K562 (cell line): Measurements from ENCODE around the gene DNAJC13. TPM values are rescaled to one million over a fixed set of nuclear protein-coding genes. Genes with fewer than 3 reads are reported as not detected.

Experiments
- ATAC-seq: fragments of 200-7000 bp; cut with Tn5 transposase; 3 replicates; pipeline ENCODE4 v1.9.1; 2020; ENCODE audit warnings: moderate library complexity
- BruUV-seq: library from RNA; stranded (reverse); fragments of 400-500 nt; replicated peaks from 2 replicates; lab custom pipeline; 2021; lab: Mats Ljungman, UMichigan
- CTCF ChIA-PET: fragments of 300-600 bp; formaldehyde crosslinking; extraction: SDS; loops from one replicate; lab custom pipeline; 2021; ENCODE audit warnings: low intra/inter-chr PET ratio; lab: Yijun Ruan, JAX
- POLR2A ChIA-PET: fragments of 300-600, 350-650 bp; sonication (Branson Sonifier 250); formaldehyde crosslinking; extraction: SDS; loops from one replicate; lab custom pipeline; 2021; ENCODE audit warnings: antibody characterized with exemption, inconsistent platforms; lab: Yijun Ruan, JAX
- DNase-seq, 4 experiments: peaks; one replicate each; pipeline versions ENCODE4 v3.0.0 to v3.0.0-alpha.2; 2011 to 2018; ENCODE audit warnings: low spot score in 3 of 4, mixed read lengths in 3 of 4; ENCODE audit errors: extremely low read depth in 1 of 4
- FAIRE-seq: peaks from 2 replicates; lab custom pipeline; 2011; peaks lifted over from hg19 to GRCh38; lab: Jason Lieb, UNC
- H2AFZ ChIP-seq: 2 replicates; pipeline ENCODE4 v1.6.0; 2011; ENCODE audit warnings: low read depth, low read length, control low read depth, inconsistent platforms
- H3K27ac ChIP-seq: fragments of 200-600 bp; 3 replicates; pipeline ENCODE4 v1.8.0; 2011; ENCODE audit warnings: low read depth, mild to moderate bottlenecking, control low read depth, inconsistent platforms, low read length, moderate library complexity, mixed read lengths; ENCODE audit errors: extremely low read depth
- H3K27me3 ChIP-seq, 2 experiments: fragments of 300-600 bp in 1 of 2; 2 replicates in 1 of 2; 3 replicates in 1 of 2; pipeline versions ENCODE4 v1.6.0 to v1.8.0; 2011; ENCODE audit warnings: inconsistent platforms in 2 of 2, low read length in 2 of 2, mild to moderate bottlenecking in 1 of 2, mixed read lengths in 1 of 2, moderate library complexity in 1 of 2; ENCODE audit not compliant: control insufficient read depth in 2 of 2, insufficient read depth in 2 of 2
- H3K36me3 ChIP-seq: fragments of 300-600 bp; 3 replicates; pipeline ENCODE4 v1.8.0; 2011; ENCODE audit warnings: mild to moderate bottlenecking, low read length, inconsistent platforms; ENCODE audit not compliant: control insufficient read depth, insufficient read depth
- H3K4me1 ChIP-seq, 2 experiments: fragments of 200-600 bp in 1 of 2; replicated peaks in 1 of 2; 2 replicates in 1 of 2; 3 replicates in 1 of 2; pipeline versions ENCODE4 v1.5.1 to v1.8.0; 2011; ENCODE audit warnings: inconsistent platforms in 2 of 2, low read length in 2 of 2, mild to moderate bottlenecking in 1 of 2, mixed read lengths in 1 of 2, moderate library complexity in 1 of 2; ENCODE audit not compliant: control insufficient read depth in 2 of 2, insufficient read depth in 2 of 2
- H3K4me2 ChIP-seq: 2 replicates; pipeline ENCODE4 v1.6.1; 2011; ENCODE audit warnings: low read length, control low read depth, inconsistent platforms, mixed read lengths; ENCODE audit not compliant: insufficient read depth
- H3K4me3 ChIP-seq: fragments of 200-600 bp; sonication (generic), shearing (Covaris generic); 2 replicates; pipeline ENCODE4 v1.5.1; 2016; ENCODE audit warnings: control low read depth, inconsistent platforms
- H3K79me2 ChIP-seq: fragments of 200-600 bp; 3 replicates; pipeline ENCODE4 v1.8.0; 2011; ENCODE audit warnings: low read length, inconsistent platforms; ENCODE audit not compliant: control insufficient read depth, insufficient read depth
- H3K9ac ChIP-seq, 2 experiments: 2 replicates each; pipeline versions ENCODE4 v1.6.0 to v1.6.1; 2011; ENCODE audit warnings: low read depth in 2 of 2, low read length in 2 of 2, control low read depth in 1 of 2, inconsistent platforms in 1 of 2, mild to moderate bottlenecking in 1 of 2, mixed read lengths in 1 of 2; ENCODE audit not compliant: insufficient read depth in 1 of 2
- H3K9me1 ChIP-seq: one replicate; pipeline ENCODE4 v1.6.0; 2011; ENCODE audit warnings: inconsistent platforms, mild to moderate bottlenecking, low read length, moderate library complexity; ENCODE audit not compliant: control insufficient read depth, insufficient read depth
- H3K9me3 ChIP-seq: replicated peaks from 2 replicates; pipeline ENCODE4 v1.5.1; 2011; ENCODE audit warnings: low read depth, low read length, inconsistent platforms; ENCODE audit not compliant: control insufficient read depth, insufficient read depth
- H4K20me1 ChIP-seq: replicated peaks from 2 replicates; pipeline ENCODE4 v1.6.1; 2011; ENCODE audit warnings: low read length, inconsistent platforms, mixed read lengths; ENCODE audit not compliant: control insufficient read depth, insufficient read depth
- FOXJ2 ChIP-seq: fragments of 200-800 bp; sonication (Bioruptor generic); IDR thresholded peaks from 2 replicates; pipeline ENCODE4 v1.6.1; 2016; ENCODE audit warnings: missing genetic modification characterization, missing compliant biosample characterization
- GTF2E2 ChIP-seq: fragments of 200-800 bp; sonication (Bioruptor generic); IDR thresholded peaks from 2 replicates; pipeline ENCODE4 v1.6.1; 2016; ENCODE audit warnings: missing genetic modification characterization, missing compliant biosample characterization
- HNRNPL ChIP-seq: fragments of 200-400 bp; formaldehyde crosslinking; IDR thresholded peaks from 2 replicates; pipeline ENCODE4 v1.6.1; 2017; ENCODE audit warnings: low read depth, mild to moderate bottlenecking, low read length
- MYC ChIP-seq, 2 experiments: fragments of 250-450 bp in 1 of 2; sonication (Bioruptor Pico) in 1 of 2; IDR thresholded peaks; 2 replicates each; pipeline versions ENCODE4 v1.5.1 to v1.6.1; 2012 to 2021; ENCODE audit warnings: low read depth in 2 of 2, borderline replicate concordance in 1 of 2, improper control_type of control experiment in 1 of 2, low read length in 1 of 2, mild to moderate bottlenecking in 1 of 2, moderate library complexity in 1 of 2
- SRSF9 ChIP-seq: fragments of 200-400 bp; formaldehyde crosslinking; IDR thresholded peaks from 2 replicates; pipeline ENCODE4 v1.6.1; 2017; ENCODE audit warnings: low read depth, low read length, borderline replicate concordance
- WGBS: fragments of 100-300 bp; shearing (Covaris generic); methylation state at CpG from one replicate; pipeline ENCODE4 v1.1.6; 2016; ENCODE audit warnings: low coverage, mixed read lengths; ENCODE audit not compliant: insufficient coverage; ENCODE audit errors: missing lambda C conversion rate; 5-methylcytosine and 5-hydroxymethylcytosine counted together
- in situ Hi-C: fragments of 300-500 bp; cut with MboI; formaldehyde crosslinking; loops from 4 replicates; pipeline ENCODE4 v1.15.0; 2018; ENCODE audit warnings: inconsistent platforms, mixed read lengths
- intact Hi-C: fragments of 100-400 bp; cut with micrococcal nuclease; formaldehyde crosslinking; loops from 2 replicates; pipeline ENCODE4 v1.14.2; 2022
- polyA plus RNA-seq, 8 experiments: library from polyadenylated mRNA; depleted of rRNA in 4 of 8; stranded (reverse) in 5 of 8; unstranded in 3 of 8; fragments of >200 nt; fragmentation: Nextera tagmentation in 2 of 8; fragmentation: Illumina TruSeq in 1 of 8; extraction: Ambion mirVana in 2 of 8; extraction: Trizol in 1 of 8; gene quantifications; 2 replicates each; pipeline versions ENCODE4 v1.2.1 to v1.2.3, GENCODE V29; 2011 to 2014; ENCODE audit warnings: inconsistent platforms in 1 of 8, missing spikeins in 1 of 8
- total RNA-seq, 7 experiments: library from RNA; depleted of rRNA in 6 of 7; stranded (reverse); fragments of >200 nt in 6 of 7; fragmentation: Illumina TruSeq in 2 of 7; extraction: Trizol in 2 of 7; gene quantifications; 2 replicates each; pipeline versions ENCODE4 v1.2.1 to v1.2.3, GENCODE V29; 2011 to 2021; ENCODE audit warnings: low replicate concordance in 1 of 7

Gene DNAJC13
- total and polyA plus RNA-seq, 9 of the 15 experiments (the other 6 are each of a cell fraction or from before 2014, with no cell fraction given), result 2.9 to 17.1 (median 10.2) TPM

GRCh38 chr3:132381348-132381944 lies 35.9 kb upstream of the DNAJC13 start:
- Histone ChIP-seq H3K27me3 (peaks cover 0 to 4% of the 10 kb centered on the region in 2 experiments; a peak in 2 of 5 replicates), H3K4me2 (no peak overlapping the region), H3K4me1 (no peaks in the 10 kb centered on the region), H3K79me2 (no peaks in the 10 kb centered on the region), H3K4me3 (no peak overlapping the region), H3K9me1 (no peaks in the 10 kb centered on the region), H3K27ac (no peak overlapping the region), H3K9me3 (no peaks in the 10 kb centered on the region), H3K9ac (no peak overlapping the region), H2AFZ (no peak overlapping the region), H4K20me1 (no peaks in the 10 kb centered on the region), H3K36me3 (no peaks in the 10 kb centered on the region)
- 2% methylated on average over 7 of the region's 14 CpGs for WGBS
- POLR2A ChIA-PET, result no interaction called here
- in situ Hi-C loops (loop anchor here (25.0 kb wide), 1 partner anchor 594 kb away; no protein-coding TSS in a partner anchor), intact Hi-C loops (no loop called here)
- FAIRE-seq, result no peak
- no peak for ATAC-seq
- CTCF ChIA-PET, result no interaction called here
- no peak for DNase-seq
- BruUV-seq, result no TSS peak
- no peak for TF ChIP-seq SRSF9
- TF ChIP-seq GTF2E2, result no peak
- no peak for TF ChIP-seq HNRNPL
- no peak for TF ChIP-seq MYC (IDR thresholded peaks at IDR 0.05; ENCODE audit: low read depth, low read length)
- no peak for TF ChIP-seq MYC (CRISPR knock-in tag; IDR thresholded peaks at IDR 0.05; ENCODE audit: borderline replicate concordance, low read depth)
- no peak for TF ChIP-seq FOXJ2 (tag)
